Transverse colon (tissue), 4 donors: Measurements from ENCODE around the gene CEACAM21. TPM values are rescaled to one million over a fixed set of nuclear protein-coding genes. Genes with fewer than 3 reads are reported as not detected.

Source experiments
- DNase-seq: peaks from one replicate; pipeline ENCODE4 v3.0.0-alpha.2; 2019
- H3K27ac ChIP-seq, 4 donors: fragments of 200-600 bp; sonication (generic); 2 replicates each; pipeline ENCODE4 v1.5.1; 2016 to 2018; ENCODE audit warnings: inconsistent platforms in 4 of 4
- H3K27me3 ChIP-seq: fragments of 200-600 bp; sonication (generic); 2 replicates; pipeline ENCODE4 v1.5.1; 2017; ENCODE audit warnings: inconsistent platforms
- H3K36me3 ChIP-seq, 4 donors: fragments of 200-600 bp; sonication (generic); 2 replicates each; pipeline ENCODE4 v1.5.1; 2017 to 2019; ENCODE audit warnings: inconsistent platforms in 4 of 4
- H3K4me1 ChIP-seq, 4 donors: fragments of 200-600 bp; sonication (generic); 2 replicates each; pipeline ENCODE4 v1.5.1; 2017 to 2020; ENCODE audit warnings: inconsistent platforms in 4 of 4
- H3K4me3 ChIP-seq, 4 donors: fragments of 200-600 bp; sonication (generic); 1 replicate in 1 of 4; 2 replicates in 3 of 4; pipeline versions ENCODE4 v1.5.1 to v1.6.1; 2017 to 2019; ENCODE audit warnings: inconsistent platforms in 4 of 4
- H3K9me3 ChIP-seq, 2 donors: fragments of 200-600 bp; sonication (generic); 2 replicates each; pipeline ENCODE4 v1.5.1; 2017 to 2019; ENCODE audit warnings: inconsistent platforms in 2 of 2
- CTCF ChIP-seq, 5 experiments: fragments of 200-600 bp in 3 of 5; fragments of 450-650 bp in 2 of 5; sonication (generic) in 3 of 5; IDR thresholded peaks; 1 replicate in 2 of 5; 2 replicates in 3 of 5; pipeline ENCODE4 v1.5.1; 2016 to 2017; ENCODE audit warnings: antibody characterized with exemption in 5 of 5, inconsistent platforms in 3 of 5, mild to moderate bottlenecking in 2 of 5, moderate library complexity in 1 of 5
- EP300 ChIP-seq: sonication (generic); formaldehyde crosslinking; IDR thresholded peaks from one replicate; pipeline ENCODE4 v1.6.1; 2017; ENCODE audit warnings: antibody characterized with exemption, low read depth
- POLR2A ChIP-seq: fragments of 450-650 bp; IDR thresholded peaks from one replicate; pipeline ENCODE4 v1.6.1; 2016; ENCODE audit warnings: antibody characterized with exemption, mild to moderate bottlenecking, moderate library complexity
- POLR2AphosphoS5 ChIP-seq, 3 donors: sonication (generic); formaldehyde crosslinking; IDR thresholded peaks; one replicate each; pipeline ENCODE4 v1.6.1; 2016; ENCODE audit warnings: antibody characterized with exemption in 3 of 3
- WGBS, 2 donors: methylation state at CpG; one replicate each; pipeline ENCODE4 v1.1.5; 2018; ENCODE audit warnings: low coverage in 1 of 2; 5-methylcytosine and 5-hydroxymethylcytosine counted together
- in situ Hi-C, 4 donors: fragments of 200-750 bp; cut with MboI; loops; one replicate each; pipeline versions ENCODE4 v1.15.0 to v1.15.1; 2017; ENCODE audit warnings: low sequenced_read_pairs in 3 of 4, low pct_ligation_motif_present in 1 of 4, low pct_unique_long_range_greater_than_20kb in 1 of 4
- intact Hi-C: fragments of 100-400 bp; cut with DNase I; formaldehyde crosslinking; loops from one replicate; pipeline ENCODE4 v1.15.1; 2023; ENCODE audit warnings: low total_unique reads
- total RNA-seq, 4 donors: library from RNA; depleted of rRNA; stranded (reverse); fragments of >200 nt; gene quantifications; one replicate each; pipeline ENCODE4 v1.1.0, GENCODE V29; 2016

Gene CEACAM21
- total RNA-seq, 4 donors from 2014 or later = 0.41 to 1.1 (median 0.95) TPM; not detected in 1

GRCh38 chr19:41597600-41598041, 21.7 kb downstream of the CEACAM21 start:
- no peaks in the 10 kb centered on the region for H3K9me3 ChIP-seq

GRCh38 chr19:41599175-41599966, 23.4 kb downstream of the CEACAM21 start:
- no peaks in the 10 kb centered on the region for H3K36me3 ChIP-seq
- peaks cover 0 to 4% (median 0%) of the 10 kb centered on the region in 4 donors for H3K4me1 ChIP-seq
- no peak overlapping the region for H3K27ac ChIP-seq
- no peak overlapping the region for H3K4me3 ChIP-seq
- in situ Hi-C loops = no loop called here
- 0 to 36% methylated on average over 1 to 6 of the region's 6 CpGs for WGBS, 2 donors
- TF ChIP-seq EP300 (no peak), POLR2AphosphoS5 (IDR thresholded peaks at IDR 0.05) (no peak), POLR2A (no peak), CTCF (IDR thresholded peaks at IDR 0.05) (no peak)
- no peak for DNase-seq
- H3K9me3 ChIP-seq = no peaks in the 10 kb centered on the region
- H3K27me3 ChIP-seq = peaks cover 25% of the 10 kb centered on the region
- intact Hi-C loops = no loop called here

More at GRCh38 chr19:41597600-41598041, 21.7 kb downstream of the CEACAM21 start:
- H3K27ac ChIP-seq = no peak overlapping the region
- in situ Hi-C loops = no loop called here
- no peak overlapping the region for H3K4me3 ChIP-seq
- intact Hi-C loops = no loop called here
- 6 to 7% methylated on average over 10 of the region's 10 CpGs for WGBS, 2 donors
- peaks cover 28% of the 10 kb centered on the region for H3K27me3 ChIP-seq
- TF ChIP-seq CTCF (IDR thresholded peaks at IDR 0.05) (peak; percentile 77 to 94 (median 89)), POLR2AphosphoS5 (IDR thresholded peaks at IDR 0.05) (no peak)
- DNase-seq = peak; percentile 70
- no peaks in the 10 kb centered on the region for H3K36me3 ChIP-seq
- peaks cover 0 to 4% (median 0%) of the 10 kb centered on the region in 4 donors for H3K4me1 ChIP-seq

GRCh38 chr19:41601771-41602170, 25.8 kb downstream of the CEACAM21 start:
- Histone ChIP-seq H3K27ac (no peak overlapping the region), H3K4me1 (peaks cover 0 to 4% (median 0%) of the 10 kb centered on the region in 4 donors), H3K27me3 (peaks cover 28% of the 10 kb centered on the region), H3K9me3 (no peaks in the 10 kb centered on the region), H3K4me3 (no peak overlapping the region), H3K36me3 (no peaks in the 10 kb centered on the region)
- in situ Hi-C loops = no loop called here
- intact Hi-C loops = no loop called here
- DNase-seq = no peak
- 20 to 73% methylated on average over 1 to 4 of the region's 4 CpGs for WGBS, 2 donors
- no peak for TF ChIP-seq POLR2A
- TF ChIP-seq EP300 = no peak
- TF ChIP-seq CTCF (IDR thresholded peaks at IDR 0.05) = no peak
- TF ChIP-seq POLR2AphosphoS5 (IDR thresholded peaks at IDR 0.05) = no peak

GRCh38 chr19:41604831-41605230, 28.9 kb downstream of the CEACAM21 start:
- no peaks in the 10 kb centered on the region for H3K36me3 ChIP-seq
- intact Hi-C loops = no loop called here
- no peaks in the 10 kb centered on the region for H3K4me1 ChIP-seq
- H3K27ac ChIP-seq = no peak overlapping the region
- no peaks in the 10 kb centered on the region for H3K9me3 ChIP-seq
- peaks cover 21% of the 10 kb centered on the region for H3K27me3 ChIP-seq
- in situ Hi-C loops = no loop called here
- WGBS, 2 donors = 33 to 59% methylated on average over 2 to 3 of the region's 3 CpGs
- DNase-seq = no peak
- H3K4me3 ChIP-seq = no peak overlapping the region
- TF ChIP-seq EP300 = no peak
- TF ChIP-seq POLR2A = no peak
- TF ChIP-seq POLR2AphosphoS5 (IDR thresholded peaks at IDR 0.05) = no peak
- no peak for TF ChIP-seq CTCF (IDR thresholded peaks at IDR 0.05)
